ENCODE data around the gene ABHD14A. TPM values are rescaled to one million over a fixed set of nuclear protein-coding genes. Genes with fewer than 3 reads are reported as not detected.

ABHD14A gene
- total RNA-seq, 4 donors from 2014 or later, result 20.1 to 52.7 (median 22.6) TPM

GRCh38 chr3:52015438-52016228 lies 40.8 kb downstream of the ABHD14A start:
- no peaks in the 10 kb centered on the region for H3K9me3 ChIP-seq
- H3K27me3 ChIP-seq, result no peaks in the 10 kb centered on the region
- no peak for DNase-seq (ENCODE audit: low spot score in 2 of 2)
- no peak for TF ChIP-seq POLR2A (IDR thresholded peaks at IDR 0.05)
- no peak for TF ChIP-seq EP300 (IDR thresholded peaks at IDR 0.05)
- TF ChIP-seq CTCF (IDR thresholded peaks at IDR 0.05), result no peak
- peak overlapping the region in 2 of 4 donors; percentile 88 to 94 for H3K27ac ChIP-seq
- 82 to 88% methylated on average over 13 of the region's 13 CpGs for WGBS, 2 donors
- H3K36me3 ChIP-seq, result no peaks in the 10 kb centered on the region
- no peak overlapping the region for H3K4me3 ChIP-seq
- H3K4me1 ChIP-seq, result peaks cover 0 to 36% (median 15%) of the 10 kb centered on the region in 4 donors

- DNase-seq (ENCODE audit: low spot score in 2 of 2), result no peak
- H3K36me3 ChIP-seq, result no peaks in the 10 kb centered on the region
- no peak overlapping the region for H3K4me3 ChIP-seq
- TF ChIP-seq POLR2A (IDR thresholded peaks at IDR 0.05) (no peak), EP300 (IDR thresholded peaks at IDR 0.05) (no peak), CTCF (IDR thresholded peaks at IDR 0.05) (no peak)
- peak overlapping the region in 2 of 4 donors; percentile 88 to 94 for H3K27ac ChIP-seq
- H3K9me3 ChIP-seq, result no peaks in the 10 kb centered on the region
- H3K27me3 ChIP-seq, result no peaks in the 10 kb centered on the region
- 64 to 80% methylated on average over 8 to 10 of the region's 11 CpGs for WGBS, 2 donors
- peaks cover 0 to 56% (median 25%) of the 10 kb centered on the region in 4 donors for H3K4me1 ChIP-seq
Measured at GRCh38 chr3:52017586-52017985, 42.7 kb downstream of the ABHD14A start.

- no peak overlapping the region for H3K4me3 ChIP-seq
- 76 to 83% methylated on average over 21 of the region's 21 CpGs for whole genome bisulfite sequencing, 2 donors
- H3K36me3 ChIP-seq, result no peaks in the 10 kb centered on the region
- no peak for DNase-seq (ENCODE audit: low spot score in 2 of 2)
- no peak for TF ChIP-seq EP300 (IDR thresholded peaks at IDR 0.05)
- TF ChIP-seq CTCF (IDR thresholded peaks at IDR 0.05), result no peak
- no peak for TF ChIP-seq POLR2A (IDR thresholded peaks at IDR 0.05)
- no peaks in the 10 kb centered on the region for H3K27me3 ChIP-seq
- H3K4me1 ChIP-seq, result peaks cover 0 to 65% (median 32%) of the 10 kb centered on the region in 4 donors
- peak overlapping the region; percentile 75 to 94 (median 83) for H3K27ac ChIP-seq
- H3K9me3 ChIP-seq, result no peaks in the 10 kb centered on the region
Measured at GRCh38 chr3:52018319-52019000, 43.6 kb downstream of the ABHD14A start.

- Histone ChIP-seq H3K36me3 (no peaks in the 10 kb centered on the region), H3K27ac (peak overlapping the region; percentile 75 to 94 (median 83)), H3K4me3 (no peak overlapping the region), H3K27me3 (no peaks in the 10 kb centered on the region), H3K9me3 (no peaks in the 10 kb centered on the region), H3K4me1 (peaks cover 0 to 74% (median 32%) of the 10 kb centered on the region in 4 donors)
- WGBS, 2 donors, result 43 to 45% methylated on average over 15 to 17 of the region's 17 CpGs
- peak in 1 of 2 donors; percentile 20 for DNase-seq (ENCODE audit: low spot score in 2 of 2)
- TF ChIP-seq POLR2A (IDR thresholded peaks at IDR 0.05), result peak in 1 of 2 donors; percentile 12
- no peak for TF ChIP-seq CTCF (IDR thresholded peaks at IDR 0.05)
- peak; percentile 34 to 96 for TF ChIP-seq EP300 (IDR thresholded peaks at IDR 0.05)
Measured at GRCh38 chr3:52019352-52020080, 44.7 kb downstream of the ABHD14A start.

All from tibial nerve (tissue), 4 donors.